Activated CD8-positive, alpha-beta T cell treated with anti-CD3 and anti-CD28 coated beads for 36 hours (primary cell): ENCODE results near the gene HOXA10. TPM values are rescaled to one million over a fixed set of nuclear protein-coding genes. Genes with fewer than 3 reads are reported as not detected.
A peak's percentile ranks its signal among the peaks of the same experiment; 100 is the strongest.

Experiments used
- ATAC-seq: fragments of 200-7000 bp; cut with Tn5 transposase; one replicate; pipeline ENCODE4 v1.10.0; 2021; ENCODE audit warnings: mild to moderate bottlenecking, moderate library complexity
- CTCF ChIA-PET: fragments of 350-600 bp; sonication (Branson Sonifier 250); formaldehyde crosslinking; loops from one replicate; lab custom pipeline; 2021; ENCODE audit warnings: antibody characterized with exemption; lab: Charles Lee
- POLR2A ChIA-PET: fragments of 350-600 bp; sonication (Branson Sonifier 250); formaldehyde crosslinking; loops from one replicate; lab custom pipeline; 2021; ENCODE audit warnings: antibody characterized with exemption; lab: Charles Lee
- DNase-seq: peaks from one replicate; pipeline ENCODE4 v3.0.0-alpha.2; 2020
- H3K27ac Mint-ChIP-seq: one replicate; pipeline ENCODE4 v1.8.0; 2021; ENCODE audit warnings: mild to moderate bottlenecking, mixed read lengths
- H3K27me3 Mint-ChIP-seq: one replicate; pipeline ENCODE4 v1.8.0; 2021; ENCODE audit warnings: mixed read lengths
- H3K36me3 Mint-ChIP-seq: one replicate; pipeline ENCODE4 v1.8.0; 2021; ENCODE audit warnings: low read depth, mixed read lengths
- H3K4me1 Mint-ChIP-seq: one replicate; pipeline ENCODE4 v1.8.0; 2021; ENCODE audit warnings: low read depth, mixed read lengths
- H3K4me3 Mint-ChIP-seq: one replicate; pipeline ENCODE4 v1.8.0; 2021; ENCODE audit warnings: mild to moderate bottlenecking, moderate library complexity, mixed read lengths
- H3K9me3 Mint-ChIP-seq: one replicate; pipeline ENCODE4 v1.8.0; 2021; ENCODE audit warnings: mixed read lengths
- CTCF ChIP-seq: fragments of 200-600 bp; IDR thresholded peaks from one replicate; pipeline ENCODE4 v1.8.0; 2022; ENCODE audit warnings: antibody characterized with exemption, mild to moderate bottlenecking
- intact Hi-C: fragments of 100-400 bp; cut with micrococcal nuclease; formaldehyde crosslinking; loops from one replicate; pipeline ENCODE4 v1.10.0; 2022
- total RNA-seq, 2 experiments: library from RNA; stranded (reverse); gene quantifications; one replicate each; pipeline ENCODE4 v1.2.3, GENCODE V29; 2021

HOXA10 gene
- total RNA-seq, 2 experiments from 2014 or later, result not detected

- Mint-ChIP-seq H3K4me3 (no peak overlapping the region), H3K27ac (no peak overlapping the region), H3K27me3 (peaks cover 69% of the 10 kb centered on the region), H3K9me3 (no peaks in the 10 kb centered on the region), H3K4me1 (peaks cover 20% of the 10 kb centered on the region), H3K36me3 (no peaks in the 10 kb centered on the region)
- intact Hi-C loops, result no loop called here
- ChIA-PET POLR2A (no interaction called here), CTCF (interaction anchor here (1.5 to 2.1 kb wide), 5 partner anchors 10 to 23 kb away, joined by 3 to 7 read pairs (median 6); no protein-coding TSS in a partner anchor)
- no peak for TF ChIP-seq CTCF
- no peak for ATAC-seq
- no peak for DNase-seq
Measured at GRCh38 chr7:27182285-27182841, 8.2 kb upstream of the HOXA10 start.

GRCh38 chr7:27181795-27182275 is 7.7 kb upstream of the HOXA10 start:
- TF ChIP-seq CTCF, result no peak
- DNase-seq (no peak), ATAC-seq (no peak)
- CTCF ChIA-PET, result interaction anchor here (1.5 to 1.6 kb wide), 2 partner anchors 14 to 23 kb away, joined by 6 read pairs; no protein-coding TSS in a partner anchor
- Mint-ChIP-seq H3K36me3 (no peaks in the 10 kb centered on the region), H3K9me3 (no peaks in the 10 kb centered on the region), H3K4me1 (peaks cover 18% of the 10 kb centered on the region), H3K27me3 (peaks cover 69% of the 10 kb centered on the region), H3K4me3 (no peak overlapping the region), H3K27ac (no peak overlapping the region)
- POLR2A ChIA-PET, result no interaction called here
- intact Hi-C loops, result no loop called here

- Mint-ChIP-seq H3K36me3 (no peaks in the 10 kb centered on the region), H3K4me3 (no peak overlapping the region), H3K27me3 (peaks cover 69% of the 10 kb centered on the region), H3K9me3 (no peaks in the 10 kb centered on the region), H3K4me1 (peaks cover 15% of the 10 kb centered on the region), H3K27ac (no peak overlapping the region)
- ChIA-PET POLR2A (no interaction called here), CTCF (interaction anchor here (0.7 to 10.4 kb wide), 27 partner anchors 8 to 1288 kb away, joined by 3 to 61 read pairs (median 5); partner anchors contain the start of genes EVX1, HOXA3 and HOXA7)
- DNase-seq (no peak), ATAC-seq (no peak)
- intact Hi-C loops, result no loop called here
- TF ChIP-seq CTCF, result no peak
Measured at GRCh38 chr7:27180431-27181420, 6.6 kb upstream of the HOXA10 start.

- Mint-ChIP-seq H3K36me3 (no peaks in the 10 kb centered on the region), H3K4me3 (no peak overlapping the region), H3K4me1 (peaks cover 5% of the 10 kb centered on the region), H3K27me3 (peaks cover 68% of the 10 kb centered on the region), H3K27ac (no peak overlapping the region), H3K9me3 (no peaks in the 10 kb centered on the region)
- peak; percentile 84 for TF ChIP-seq CTCF
- intact Hi-C loops, result no loop called here
- ChIA-PET POLR2A (no interaction called here), CTCF (interaction anchor here (0.6 to 10.4 kb wide), 37 partner anchors 9 to 1287 kb away, joined by 3 to 61 read pairs (median 4); partner anchors contain the start of genes EVX1, HOXA3 and HOXA7)
- peak; percentile 73 for DNase-seq
- ATAC-seq, result peak; percentile 78
Measured at GRCh38 chr7:27179503-27180430, 5.6 kb upstream of the HOXA10 start.
